ENCODE results near the gene GRK5. TPM values are rescaled to one million over a fixed set of nuclear protein-coding genes. Genes with fewer than 3 reads are reported as not detected.

Gene GRK5
- total RNA-seq, 1 experiment from 2014 or later, result 29.0 TPM

DNA sequence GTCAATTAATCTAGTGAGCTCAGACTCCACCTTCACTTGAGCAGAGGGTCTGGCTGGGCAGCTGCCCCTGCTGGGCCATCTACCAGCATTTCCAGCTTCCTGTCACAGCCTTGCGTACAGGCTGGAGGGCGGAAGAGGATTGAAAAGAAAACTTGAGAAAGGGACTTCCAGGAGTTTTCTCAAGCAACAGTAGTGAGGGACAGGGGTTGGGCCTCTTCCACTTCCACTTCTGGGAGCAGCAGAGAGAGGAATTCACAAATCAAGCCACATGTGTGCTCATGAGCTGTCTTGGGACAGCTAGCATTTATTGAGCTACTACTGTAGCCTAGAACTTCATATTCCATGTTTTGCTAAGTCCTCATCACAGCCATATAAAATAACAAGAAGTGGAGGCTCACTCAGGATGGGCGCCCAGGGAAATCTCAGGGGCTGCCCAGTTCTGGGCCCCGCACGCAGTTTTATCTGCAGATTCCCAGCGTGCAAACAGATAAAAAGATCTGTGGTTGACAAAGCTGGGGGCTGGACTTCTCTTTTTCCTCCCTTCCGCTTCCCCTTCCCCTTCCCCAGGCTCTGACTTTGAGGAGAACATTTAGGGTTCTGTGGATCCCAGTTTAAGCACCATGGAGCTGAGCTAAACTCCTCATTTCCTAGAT lies 199.4 kb downstream of the GRK5 start:
- ATAC-seq, result no peak
- POLR2A ChIA-PET, result interaction anchor here (0.5 to 0.6 kb wide), 2 partner anchors 86 to 226 kb away, joined by 4 to 5 read pairs; no protein-coding TSS in a partner anchor
- Histone ChIP-seq H3K4me1 (ENCODE audit: control insufficient read depth, insufficient read depth, low read length) (no peaks in the 10 kb centered on the region), H3K27ac (ENCODE audit: low read length) (no peak overlapping the region), H3K9me3 (ENCODE audit: control insufficient read depth, insufficient read depth, low read depth, low read length) (no peaks in the 10 kb centered on the region), H3K27me3 (ENCODE audit: control insufficient read depth, insufficient read depth, low read length) (no peaks in the 10 kb centered on the region), H3K36me3 (ENCODE audit: control insufficient read depth, insufficient read depth, low read length) (no peaks in the 10 kb centered on the region), H3K4me3 (ENCODE audit: low read depth in 2 of 2, low read length in 2 of 2) (no peak overlapping the region)
- CTCF ChIA-PET, result interaction anchor here (1.1 kb wide), 2 partner anchors 51 to 200 kb away, joined by 3 to 4 read pairs; no protein-coding TSS in a partner anchor
- TF ChIP-seq TCF7L2 (IDR thresholded peaks at IDR 0.05; ENCODE audit: low read depth, low read length) (no peak), POLR2AphosphoS5 (IDR thresholded peaks at IDR 0.05; ENCODE audit: low read depth, low read length) (no peak), SIN3A (IDR thresholded peaks at IDR 0.05; ENCODE audit: borderline replicate concordance, insufficient read depth, low read depth, low read length) (no peak)
- TF ChIP-seq, protein P1, sequence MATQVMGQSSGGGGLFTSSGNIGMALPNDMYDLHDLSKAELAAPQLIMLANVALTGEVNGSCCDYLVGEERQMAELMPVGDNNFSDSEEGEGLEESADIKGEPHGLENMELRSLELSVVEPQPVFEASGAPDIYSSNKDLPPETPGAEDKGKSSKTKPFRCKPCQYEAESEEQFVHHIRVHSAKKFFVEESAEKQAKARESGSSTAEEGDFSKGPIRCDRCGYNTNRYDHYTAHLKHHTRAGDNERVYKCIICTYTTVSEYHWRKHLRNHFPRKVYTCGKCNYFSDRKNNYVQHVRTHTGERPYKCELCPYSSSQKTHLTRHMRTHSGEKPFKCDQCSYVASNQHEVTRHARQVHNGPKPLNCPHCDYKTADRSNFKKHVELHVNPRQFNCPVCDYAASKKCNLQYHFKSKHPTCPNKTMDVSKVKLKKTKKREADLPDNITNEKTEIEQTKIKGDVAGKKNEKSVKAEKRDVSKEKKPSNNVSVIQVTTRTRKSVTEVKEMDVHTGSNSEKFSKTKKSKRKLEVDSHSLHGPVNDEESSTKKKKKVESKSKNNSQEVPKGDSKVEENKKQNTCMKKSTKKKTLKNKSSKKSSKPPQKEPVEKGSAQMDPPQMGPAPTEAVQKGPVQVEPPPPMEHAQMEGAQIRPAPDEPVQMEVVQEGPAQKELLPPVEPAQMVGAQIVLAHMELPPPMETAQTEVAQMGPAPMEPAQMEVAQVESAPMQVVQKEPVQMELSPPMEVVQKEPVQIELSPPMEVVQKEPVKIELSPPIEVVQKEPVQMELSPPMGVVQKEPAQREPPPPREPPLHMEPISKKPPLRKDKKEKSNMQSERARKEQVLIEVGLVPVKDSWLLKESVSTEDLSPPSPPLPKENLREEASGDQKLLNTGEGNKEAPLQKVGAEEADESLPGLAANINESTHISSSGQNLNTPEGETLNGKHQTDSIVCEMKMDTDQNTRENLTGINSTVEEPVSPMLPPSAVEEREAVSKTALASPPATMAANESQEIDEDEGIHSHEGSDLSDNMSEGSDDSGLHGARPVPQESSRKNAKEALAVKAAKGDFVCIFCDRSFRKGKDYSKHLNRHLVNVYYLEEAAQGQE (IDR thresholded peaks at IDR 0.05; ENCODE audit: insufficient read depth in 1 of 2, low read depth in 2 of 2, low read length in 1 of 2), result no peak
- TF ChIP-seq, protein P2, sequence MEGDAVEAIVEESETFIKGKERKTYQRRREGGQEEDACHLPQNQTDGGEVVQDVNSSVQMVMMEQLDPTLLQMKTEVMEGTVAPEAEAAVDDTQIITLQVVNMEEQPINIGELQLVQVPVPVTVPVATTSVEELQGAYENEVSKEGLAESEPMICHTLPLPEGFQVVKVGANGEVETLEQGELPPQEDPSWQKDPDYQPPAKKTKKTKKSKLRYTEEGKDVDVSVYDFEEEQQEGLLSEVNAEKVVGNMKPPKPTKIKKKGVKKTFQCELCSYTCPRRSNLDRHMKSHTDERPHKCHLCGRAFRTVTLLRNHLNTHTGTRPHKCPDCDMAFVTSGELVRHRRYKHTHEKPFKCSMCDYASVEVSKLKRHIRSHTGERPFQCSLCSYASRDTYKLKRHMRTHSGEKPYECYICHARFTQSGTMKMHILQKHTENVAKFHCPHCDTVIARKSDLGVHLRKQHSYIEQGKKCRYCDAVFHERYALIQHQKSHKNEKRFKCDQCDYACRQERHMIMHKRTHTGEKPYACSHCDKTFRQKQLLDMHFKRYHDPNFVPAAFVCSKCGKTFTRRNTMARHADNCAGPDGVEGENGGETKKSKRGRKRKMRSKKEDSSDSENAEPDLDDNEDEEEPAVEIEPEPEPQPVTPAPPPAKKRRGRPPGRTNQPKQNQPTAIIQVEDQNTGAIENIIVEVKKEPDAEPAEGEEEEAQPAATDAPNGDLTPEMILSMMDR (IDR thresholded peaks at IDR 0.05), result no peak
- intact Hi-C loops (cut with micrococcal nuclease; ENCODE audit: unreplicated experiment) (no loop called here), in situ Hi-C loops (cut with HindIII; ENCODE audit: low pct_unique_long_range_greater_than_20kb, low sequenced_read_pairs) (no loop called here)
- DNase-seq (ENCODE audit: low read depth, low spot score), result no peak
- BruUV-seq (replicated peaks), result no TSS peak

DNA sequence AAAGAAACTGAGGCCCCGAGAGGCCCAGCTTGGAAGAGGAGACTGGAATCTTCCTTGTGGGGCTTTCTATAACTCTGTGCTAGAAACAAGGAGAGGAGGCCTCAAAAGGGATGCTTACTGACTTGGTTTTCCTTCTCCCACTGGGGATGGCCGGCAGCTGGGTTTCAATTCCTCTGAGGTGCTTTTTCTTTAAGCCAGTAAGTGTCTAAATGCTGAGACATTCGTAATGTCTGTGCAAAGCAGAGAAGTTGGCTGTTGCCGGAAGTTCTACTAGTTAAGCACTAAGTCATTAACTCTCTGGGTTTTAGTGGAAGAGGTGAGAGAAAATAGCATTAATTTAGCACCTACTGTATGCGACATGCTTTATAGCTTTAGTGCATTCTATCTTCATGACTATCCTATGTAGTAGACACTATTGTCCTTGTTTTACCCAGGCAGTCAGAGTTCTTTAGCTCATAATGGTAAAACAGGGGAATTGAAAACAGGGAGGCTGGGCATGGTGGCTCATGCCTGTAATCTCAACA lies 199.9 kb downstream of the GRK5 start:
- ChIA-PET POLR2A (interaction anchor here (0.6 kb wide), 1 partner anchor 226 kb away, joined by 4 read pairs; no protein-coding TSS in a partner anchor), CTCF (interaction anchor here (1.1 kb wide), 2 partner anchors 51 to 201 kb away, joined by 3 to 4 read pairs; no protein-coding TSS in a partner anchor)
- DNase-seq (ENCODE audit: low read depth, low spot score), result no peak
- in situ Hi-C loops (cut with HindIII; ENCODE audit: low pct_unique_long_range_greater_than_20kb, low sequenced_read_pairs) (no loop called here), intact Hi-C loops (cut with micrococcal nuclease; ENCODE audit: unreplicated experiment) (no loop called here)
- Histone ChIP-seq H3K36me3 (ENCODE audit: control insufficient read depth, insufficient read depth, low read length) (no peaks in the 10 kb centered on the region), H3K4me1 (ENCODE audit: control insufficient read depth, insufficient read depth, low read length) (no peaks in the 10 kb centered on the region), H3K27ac (ENCODE audit: low read length) (no peak overlapping the region), H3K9me3 (ENCODE audit: control insufficient read depth, insufficient read depth, low read depth, low read length) (no peaks in the 10 kb centered on the region), H3K4me3 (ENCODE audit: low read depth in 2 of 2, low read length in 2 of 2) (no peak overlapping the region), H3K27me3 (ENCODE audit: control insufficient read depth, insufficient read depth, low read length) (no peaks in the 10 kb centered on the region)
- BruUV-seq (replicated peaks), result no TSS peak
- ATAC-seq, result no peak
- TF ChIP-seq, protein P1 (IDR thresholded peaks at IDR 0.05; ENCODE audit: insufficient read depth in 1 of 2, low read depth in 2 of 2, low read length in 1 of 2), result no peak
- TF ChIP-seq, protein P2 (IDR thresholded peaks at IDR 0.05), result no peak
- TF ChIP-seq SIN3A (IDR thresholded peaks at IDR 0.05; ENCODE audit: borderline replicate concordance, insufficient read depth, low read depth, low read length), result no peak
- no peak for TF ChIP-seq TCF7L2 (IDR thresholded peaks at IDR 0.05; ENCODE audit: low read depth, low read length)
- no peak for TF ChIP-seq POLR2AphosphoS5 (IDR thresholded peaks at IDR 0.05; ENCODE audit: low read depth, low read length)

Data from Panc1 (cell line).